T-helper 17 cell (primary cell): Measurements from ENCODE around the gene SPRR2F. TPM values are rescaled to one million over a fixed set of nuclear protein-coding genes. Genes with fewer than 3 reads are reported as not detected.
"Not testable (repeated sequence)": the region's sequence is repeated elsewhere in the genome, so short reads cannot be mapped to it uniquely, and the experiment has no call there.

Experiments used
- ATAC-seq: fragments of 150-1000 bp; cut with Tn5 transposase; 2 replicates; pipeline ENCODE4 v1.10.0; 2021; ENCODE audit warnings: mild to moderate bottlenecking, moderate library complexity
- DNase-seq, 3 donors: peaks; one replicate each; pipeline versions ENCODE4 v3.0.0 to v3.0.0-alpha.2; 2020 to 2021
- H3K9me3 ChIP-seq: one replicate; pipeline ENCODE4 v1.7.0; 2013; ENCODE audit warnings: low read length, mild to moderate bottlenecking; ENCODE audit not compliant: control insufficient read depth, poor library complexity, severe bottlenecking
- H3K27ac Mint-ChIP-seq: one replicate; pipeline ENCODE4 v1.8.0; 2022; ENCODE audit warnings: mild to moderate bottlenecking, moderate library complexity, mixed read lengths
- H3K27me3 Mint-ChIP-seq: one replicate; pipeline ENCODE4 v1.8.0; 2022; ENCODE audit warnings: mixed read lengths
- H3K36me3 Mint-ChIP-seq: one replicate; pipeline ENCODE4 v1.8.0; 2022; ENCODE audit warnings: low read depth, mixed read lengths
- H3K4me1 Mint-ChIP-seq: one replicate; pipeline ENCODE4 v1.8.0; 2022; ENCODE audit warnings: mild to moderate bottlenecking, mixed read lengths
- H3K4me3 Mint-ChIP-seq: one replicate; pipeline ENCODE4 v1.8.0; 2022; ENCODE audit warnings: mild to moderate bottlenecking, moderate library complexity, mixed read lengths
- total RNA-seq, 4 donors: library from RNA in 2 of 4; stranded (reverse) in 2 of 4; gene quantifications; one replicate each; pipeline ENCODE4 v1.2.3 and lab custom pipeline; 2022 to 2026

The SPRR2F gene
- total RNA-seq, 2 donors from 2014 or later: not detected

DNA sequence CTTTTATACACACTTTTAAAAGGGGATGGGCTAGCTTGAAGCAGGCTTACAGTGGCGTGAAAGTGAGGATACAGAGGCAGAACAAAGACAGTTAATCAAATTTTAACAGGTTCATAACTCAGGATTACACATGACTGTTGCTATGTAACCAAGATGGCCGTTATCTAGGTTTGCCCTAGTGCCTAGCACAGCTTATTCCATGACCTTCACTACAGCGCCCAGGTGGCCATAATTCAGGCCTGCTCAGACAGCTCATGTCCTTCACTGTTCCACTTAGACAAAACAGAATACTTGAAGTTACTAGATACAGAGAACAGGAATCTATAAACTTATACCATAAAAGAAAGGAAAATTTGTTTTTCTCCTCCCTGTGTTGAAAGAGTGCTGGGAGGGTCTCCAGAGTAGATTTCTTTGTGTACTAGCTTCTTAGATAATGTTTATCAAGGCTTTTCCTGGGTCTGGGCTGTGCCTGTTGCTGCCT, 6.2 kb upstream of the SPRR2F start:
- H3K9me3 ChIP-seq: no peaks in the 10 kb centered on the region
- Mint-ChIP-seq H3K4me1 (no peaks in the 10 kb centered on the region), H3K36me3 (peaks cover 2% of the 10 kb centered on the region), H3K27me3 (peaks cover 51% of the 10 kb centered on the region), H3K4me3 (no peak overlapping the region), H3K27ac (no peak overlapping the region)
- no peak for DNase-seq
- no peak for ATAC-seq

- not testable (repeated sequence) for H3K4me1 Mint-ChIP-seq, H3K36me3 Mint-ChIP-seq, H3K9me3 ChIP-seq, H3K27ac Mint-ChIP-seq, DNase-seq, ATAC-seq, H3K4me3 Mint-ChIP-seq
- H3K27me3 Mint-ChIP-seq: peaks cover 62% of the 10 kb centered on the region
Measured at GRCh38 chr1:153115264-153115663, 1.9 kb upstream of the SPRR2F start.

DNA sequence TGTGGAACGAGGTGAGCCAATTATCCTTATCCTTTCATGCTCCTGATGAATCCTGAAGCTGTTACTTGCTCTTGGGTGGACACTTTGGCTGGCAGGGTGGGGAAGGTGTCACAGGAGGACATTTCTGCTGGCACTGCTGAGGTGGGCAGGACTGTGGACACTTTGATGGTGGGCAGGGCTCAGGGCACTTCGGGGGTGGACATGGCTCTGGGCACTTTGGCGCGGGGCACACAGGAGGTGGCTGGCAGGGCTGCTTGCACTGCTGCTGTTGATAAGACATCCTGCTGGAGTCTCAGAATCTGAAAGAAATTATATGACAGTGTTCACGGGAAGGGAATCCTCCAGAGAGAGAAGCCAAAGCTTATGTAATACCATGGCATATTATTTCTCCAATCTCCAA, 862 bp downstream of the SPRR2F start:
- H3K27ac Mint-ChIP-seq, ATAC-seq, H3K4me1 Mint-ChIP-seq, H3K4me3 Mint-ChIP-seq, DNase-seq, H3K36me3 Mint-ChIP-seq, H3K9me3 ChIP-seq: not testable (repeated sequence)
- peaks cover 43% of the 10 kb centered on the region for H3K27me3 Mint-ChIP-seq

- Mint-ChIP-seq H3K27me3 (peaks cover 32% of the 10 kb centered on the region), H3K36me3 (no peaks in the 10 kb centered on the region), H3K4me1 (no peaks in the 10 kb centered on the region), H3K4me3 (no peak overlapping the region), H3K27ac (no peak overlapping the region)
- ATAC-seq (no peak), DNase-seq (no peak)
- no peaks in the 10 kb centered on the region for H3K9me3 ChIP-seq
Measured at GRCh38 chr1:153100245-153100644, 13.1 kb downstream of the SPRR2F start.

DNA sequence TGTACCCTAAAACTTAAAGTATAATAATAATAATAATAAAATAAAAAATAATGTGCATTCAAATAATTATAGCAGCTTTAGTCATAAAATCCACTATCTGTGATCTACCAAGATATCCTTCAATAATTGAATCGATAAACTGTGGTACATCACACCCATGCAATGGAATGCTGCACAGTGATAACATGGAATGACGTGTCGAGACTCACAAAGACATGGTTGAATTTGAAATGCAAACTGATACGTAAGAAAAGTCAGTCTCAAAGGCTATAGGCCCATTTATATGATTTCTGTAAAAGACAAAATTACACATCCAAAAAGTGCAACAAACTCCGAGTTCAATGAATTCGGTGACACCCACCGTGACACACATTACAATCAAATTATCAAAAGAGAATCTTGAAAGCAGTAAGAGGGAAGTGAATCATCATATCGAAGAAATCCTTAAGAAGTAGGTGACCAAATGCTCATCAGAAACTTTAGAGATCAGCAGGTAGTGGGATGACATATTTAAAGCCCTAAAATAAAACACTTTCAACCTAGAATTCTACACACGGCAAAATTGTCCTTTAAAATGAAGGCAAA, 13.8 kb downstream of the SPRR2F start:
- no peaks in the 10 kb centered on the region for H3K9me3 ChIP-seq
- H3K27me3 Mint-ChIP-seq: peaks cover 38% of the 10 kb centered on the region
- DNase-seq: no peak
- no peak for ATAC-seq
- no peak overlapping the region for H3K4me3 Mint-ChIP-seq
- H3K4me1 Mint-ChIP-seq: no peaks in the 10 kb centered on the region
- H3K36me3 Mint-ChIP-seq: no peaks in the 10 kb centered on the region
- H3K27ac Mint-ChIP-seq: no peak overlapping the region

GRCh38 chr1:153095764-153096163, 17.6 kb downstream of the SPRR2F start:
- H3K36me3 Mint-ChIP-seq: no peaks in the 10 kb centered on the region
- no peak for ATAC-seq

DNA sequence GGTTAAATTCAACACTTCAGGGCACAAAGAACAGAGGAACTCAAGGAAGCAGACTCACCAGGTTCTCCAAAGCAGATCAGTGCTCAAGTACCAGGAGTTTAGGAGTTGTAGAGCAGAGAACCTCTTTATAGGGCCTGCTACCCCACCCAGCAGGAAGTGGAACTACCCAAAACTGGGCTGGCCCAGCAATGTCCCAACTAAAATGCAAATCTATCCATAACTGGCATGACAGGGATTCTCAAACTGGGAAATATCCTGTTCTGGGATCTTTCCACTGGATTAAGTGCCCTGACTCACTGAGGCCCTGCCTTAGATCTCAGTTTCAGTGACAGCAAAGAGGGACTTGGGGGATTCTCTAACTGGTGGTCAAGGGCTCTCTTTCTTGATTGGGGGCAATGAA, 18.9 kb downstream of the SPRR2F start, which contains the start of gene SPRR2E:
Gene SPRR2E, minus strand, starts transcription at position 101 of the 400 bp plus-strand sequence. CDS start 775 bp downstream, outside the sequence.
- Mint-ChIP-seq H3K36me3 (no peaks in the 10 kb centered on the region), H3K4me3 (no peak within 1 kb of the TSS), H3K27me3 (peaks cover 38% of the 10 kb centered on the region), H3K4me1 (no peaks in the 10 kb centered on the region), H3K27ac (no peak within 1 kb of the TSS)
- ATAC-seq (no peak), DNase-seq (no peak)
- no peaks in the 10 kb centered on the region for H3K9me3 ChIP-seq

More at GRCh38 chr1:153095764-153096163, 17.6 kb downstream of the SPRR2F start:
- Mint-ChIP-seq H3K27me3 (peaks cover 37% of the 10 kb centered on the region), H3K27ac (no peak overlapping the region), H3K4me1 (no peaks in the 10 kb centered on the region), H3K4me3 (no peak overlapping the region)
- no peak for DNase-seq
- H3K9me3 ChIP-seq: no peaks in the 10 kb centered on the region

- Mint-ChIP-seq H3K36me3 (no peaks in the 10 kb centered on the region), H3K4me3 (no peak overlapping the region), H3K4me1 (no peaks in the 10 kb centered on the region), H3K27ac (no peak overlapping the region), H3K27me3 (peaks cover 47% of the 10 kb centered on the region)
- H3K9me3 ChIP-seq: no peaks in the 10 kb centered on the region
- ATAC-seq: no peak
- no peak for DNase-seq
Measured at GRCh38 chr1:153087652-153088051, 25.7 kb downstream of the SPRR2F start.

DNA sequence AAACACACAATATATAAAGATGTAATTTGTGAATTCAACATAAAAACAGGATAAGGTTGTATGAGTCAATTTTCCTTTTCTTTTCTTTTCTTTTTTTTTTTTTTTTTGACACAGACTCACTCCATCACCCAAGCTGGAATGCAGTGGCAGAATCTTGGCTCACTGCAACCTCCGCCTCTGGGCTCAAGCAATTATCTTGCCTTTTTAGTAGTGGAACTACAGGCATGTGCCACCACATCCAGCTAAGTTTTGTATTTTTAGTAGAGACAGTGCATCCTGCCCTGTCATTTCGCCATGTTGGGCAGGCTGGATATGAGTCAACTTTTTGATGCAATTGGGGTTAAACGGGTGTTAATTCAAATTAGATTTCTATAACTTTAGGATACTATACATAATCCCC, 31.6 kb downstream of the SPRR2F start:
- DNase-seq (no peak), ATAC-seq (no peak)
- H3K4me3 Mint-ChIP-seq: no peak overlapping the region
- H3K9me3 ChIP-seq: no peaks in the 10 kb centered on the region
- no peaks in the 10 kb centered on the region for H3K4me1 Mint-ChIP-seq
- no peaks in the 10 kb centered on the region for H3K36me3 Mint-ChIP-seq
- H3K27me3 Mint-ChIP-seq: peaks cover 35% of the 10 kb centered on the region
- H3K27ac Mint-ChIP-seq: no peak overlapping the region

DNA sequence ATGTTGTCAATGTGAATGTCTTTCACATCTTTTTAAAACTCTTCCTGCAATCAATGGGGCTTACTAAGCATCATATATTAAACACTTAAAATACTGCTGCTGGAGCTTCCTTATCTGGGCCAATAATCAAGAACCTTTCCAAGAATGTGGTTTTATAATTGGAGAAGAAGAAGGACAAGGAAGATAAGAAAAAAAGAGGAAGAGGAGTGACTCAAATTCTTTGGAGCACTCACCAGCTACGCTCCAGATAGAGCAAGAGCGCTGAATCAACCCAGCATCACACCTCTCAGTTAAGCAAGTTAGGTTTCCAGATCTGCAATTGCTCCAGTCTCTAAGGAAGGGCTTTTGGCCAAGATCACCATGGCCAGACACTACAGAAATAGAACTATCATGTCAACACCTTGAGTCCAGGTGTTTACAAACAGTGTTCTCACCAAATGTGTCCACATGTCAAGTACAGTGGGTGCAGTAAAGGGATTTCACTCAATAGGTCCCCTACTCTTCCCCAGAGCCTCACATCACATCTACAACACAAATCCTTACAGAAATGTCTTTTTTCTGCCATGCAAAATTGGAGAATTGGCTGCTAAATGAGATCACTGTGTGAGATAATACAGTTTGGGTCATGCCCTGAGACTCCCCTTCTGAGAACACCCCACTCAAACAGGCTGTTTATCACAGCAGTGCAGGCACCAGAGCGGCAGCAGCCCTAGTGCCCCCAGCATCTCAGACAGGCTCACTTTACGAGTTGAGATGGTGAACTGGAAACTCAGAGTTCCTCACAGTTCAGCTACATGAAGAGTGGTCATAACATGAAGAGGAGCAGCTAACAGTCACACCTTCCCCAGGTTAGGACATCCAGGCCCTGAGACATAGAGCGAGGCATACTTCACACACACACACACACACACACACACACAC, 40.2 kb downstream of the SPRR2F start:
- ATAC-seq: no peak
- no peaks in the 10 kb centered on the region for H3K36me3 Mint-ChIP-seq
- H3K4me3 Mint-ChIP-seq: no peak overlapping the region

GRCh38 chr1:153071511-153071910, 41.8 kb downstream of the SPRR2F start, which contains the start of gene SPRR2B:
Gene SPRR2B (minus strand): TSS chr1:153071611. CDS start chr1:153070839, 772 bp downstream.
- Mint-ChIP-seq H3K36me3 (no peaks in the 10 kb centered on the region), H3K4me1 (no peaks in the 10 kb centered on the region), H3K27ac (no peak within 1 kb of the TSS), H3K27me3 (peaks cover 56% of the 10 kb centered on the region), H3K4me3 (no peak within 1 kb of the TSS)
- DNase-seq (no peak), ATAC-seq (no peak)
- no peaks in the 10 kb centered on the region for H3K9me3 ChIP-seq

More for the DNA sequence above, 40.2 kb downstream of the SPRR2F start:
- no peaks in the 10 kb centered on the region for H3K4me1 Mint-ChIP-seq
- no peaks in the 10 kb centered on the region for H3K9me3 ChIP-seq
- H3K27ac Mint-ChIP-seq: no peak overlapping the region
- no peak for DNase-seq
- peaks cover 56% of the 10 kb centered on the region for H3K27me3 Mint-ChIP-seq

- no peaks in the 10 kb centered on the region for H3K9me3 ChIP-seq
- Mint-ChIP-seq H3K4me1 (no peaks in the 10 kb centered on the region), H3K4me3 (no peak overlapping the region), H3K36me3 (peaks cover 2% of the 10 kb centered on the region), H3K27me3 (peaks cover 64% of the 10 kb centered on the region), H3K27ac (no peak overlapping the region)
- ATAC-seq: no peak
- DNase-seq: no peak
Measured at GRCh38 chr1:153070243-153070642, 43.1 kb downstream of the SPRR2F start.
